Subcutaneous adipose tissue (tissue), 4 donors: ENCODE results near the gene CNTNAP2. TPM values are rescaled to one million over a fixed set of nuclear protein-coding genes. Genes with fewer than 3 reads are reported as not detected.

Source experiments
- CTCF ChIP-seq: fragments of 450-650 bp; IDR thresholded peaks from one replicate; pipeline ENCODE4 v1.5.1; 2016; ENCODE audit warnings: low read depth, mild to moderate bottlenecking, control low read depth, antibody characterized with exemption, moderate library complexity
- total RNA-seq, 4 donors: library from RNA; depleted of rRNA; stranded (reverse); fragments of >200 nt; gene quantifications; one replicate each; pipeline ENCODE4 v1.1.0, GENCODE V29; 2016

Gene CNTNAP2
- total RNA-seq, 4 donors from 2014 or later, result not detected

GRCh38 chr7:148079206-148080080, 1962.8 kb downstream of the CNTNAP2 start:
- no peak for TF ChIP-seq CTCF

- no peak for TF ChIP-seq CTCF
These were observed 1966.8 kb downstream of the CNTNAP2 start for GRCh38 chr7:148083448-148083847.

- TF ChIP-seq CTCF, result no peak
These were observed 1967.5 kb downstream of the CNTNAP2 start for GRCh38 chr7:148084138-148084537.

GRCh38 chr7:148091882-148092281, 1975.3 kb downstream of the CNTNAP2 start:
- TF ChIP-seq CTCF, result no peak

- no peak for TF ChIP-seq CTCF
These were observed 1977.0 kb downstream of the CNTNAP2 start for GRCh38 chr7:148093375-148094166.

GRCh38 chr7:148095066-148095465, 1978.5 kb downstream of the CNTNAP2 start:
- TF ChIP-seq CTCF, result no peak

GRCh38 chr7:148104136-148104716, 1987.6 kb downstream of the CNTNAP2 start:
- no peak for TF ChIP-seq CTCF
